Immature natural killer cell (primary cell): Measurements from ENCODE around the gene SLC38A10. TPM values are rescaled to one million over a fixed set of nuclear protein-coding genes. Genes with fewer than 3 reads are reported as not detected.

Source experiments
- DNase-seq, 3 donors: peaks; one replicate each; pipeline ENCODE4 v3.0.0; 2022; ENCODE audit warnings: mixed read lengths in 1 of 3
- H3K27ac Mint-ChIP-seq, 6 donors: one replicate each; pipeline ENCODE4 v1.8.0; 2020; ENCODE audit warnings: mixed read lengths in 6 of 6, mild to moderate bottlenecking in 5 of 6, inconsistent platforms in 4 of 6, moderate library complexity in 3 of 6
- H3K27me3 Mint-ChIP-seq, 3 donors: one replicate each; pipeline ENCODE4 v1.8.0; 2020 to 2021; ENCODE audit warnings: low read depth in 3 of 3, mild to moderate bottlenecking in 3 of 3, mixed read lengths in 3 of 3, moderate library complexity in 3 of 3, inconsistent platforms in 1 of 3
- H3K36me3 Mint-ChIP-seq, 3 donors: one replicate each; pipeline ENCODE4 v1.8.0; 2020; ENCODE audit warnings: mixed read lengths in 3 of 3, inconsistent platforms in 2 of 3, mild to moderate bottlenecking in 2 of 3
- H3K4me1 Mint-ChIP-seq, 2 donors: one replicate each; pipeline ENCODE4 v1.8.0; 2020; ENCODE audit warnings: inconsistent platforms in 2 of 2, mild to moderate bottlenecking in 2 of 2, mixed read lengths in 2 of 2, moderate library complexity in 1 of 2
- H3K4me3 Mint-ChIP-seq, 5 donors: one replicate each; pipeline ENCODE4 v1.8.0; 2020; ENCODE audit warnings: mild to moderate bottlenecking in 5 of 5, mixed read lengths in 5 of 5, inconsistent platforms in 3 of 5, moderate library complexity in 3 of 5
- H3K9me3 Mint-ChIP-seq, 6 donors: one replicate each; pipeline ENCODE4 v1.8.0; 2020; ENCODE audit warnings: mild to moderate bottlenecking in 6 of 6, mixed read lengths in 6 of 6, inconsistent platforms in 4 of 6, moderate library complexity in 3 of 6
- polyA plus RNA-seq, 3 donors: library from polyadenylated mRNA; unstranded; fragments of 300-500 nt; fragmentation: Illumina TruSeq; gene quantifications; one replicate each; pipeline ENCODE4 v1.2.3, GENCODE V29; 2021

SLC38A10 gene
- polyA plus RNA-seq, 3 donors from 2014 or later, result 46.8 to 98.7 (median 46.8) TPM

GRCh38 chr17:81200695-81201580 lies 94.2 kb downstream of the SLC38A10 start:
- no peaks in the 10 kb centered on the region for H3K36me3 Mint-ChIP-seq
- H3K4me3 Mint-ChIP-seq, result no peak overlapping the region
- H3K4me1 Mint-ChIP-seq, result no peaks in the 10 kb centered on the region
- H3K27ac Mint-ChIP-seq, result no peak overlapping the region
- no peaks in the 10 kb centered on the region for H3K9me3 Mint-ChIP-seq
- peaks cover 0 to 3% (median 0%) of the 10 kb centered on the region in 3 donors for H3K27me3 Mint-ChIP-seq
- DNase-seq, result no peak

DNA sequence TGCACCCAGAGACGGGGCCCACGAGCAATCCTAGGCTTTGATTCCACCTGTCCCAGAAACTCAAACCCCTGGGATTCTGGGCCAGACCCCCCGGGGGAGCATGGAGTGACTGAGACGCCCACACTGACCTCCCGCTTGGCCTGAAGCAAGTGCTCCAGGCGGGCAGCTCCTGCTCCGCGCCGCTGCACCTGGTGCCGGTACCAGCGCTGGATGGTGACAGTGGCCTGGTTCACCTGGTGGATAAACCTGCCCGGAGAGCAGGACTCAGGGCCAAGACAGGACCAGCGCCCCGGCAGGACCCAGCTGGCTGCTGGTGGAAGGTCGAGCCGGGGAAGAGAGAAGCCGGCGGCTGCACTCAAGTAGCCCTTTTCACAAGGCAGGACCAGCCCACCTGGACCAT lies 94.9 kb downstream of the SLC38A10 start:
- H3K9me3 Mint-ChIP-seq, result no peaks in the 10 kb centered on the region
- no peaks in the 10 kb centered on the region for H3K36me3 Mint-ChIP-seq
- H3K27ac Mint-ChIP-seq, result no peak overlapping the region
- no peak for DNase-seq
- no peak overlapping the region for H3K4me3 Mint-ChIP-seq
- H3K27me3 Mint-ChIP-seq, result peaks cover 0 to 3% (median 0%) of the 10 kb centered on the region in 3 donors
- no peaks in the 10 kb centered on the region for H3K4me1 Mint-ChIP-seq

- DNase-seq, result no peak
- Mint-ChIP-seq H3K27ac (no peak overlapping the region), H3K27me3 (peaks cover 0 to 3% (median 0%) of the 10 kb centered on the region in 3 donors), H3K4me1 (no peaks in the 10 kb centered on the region), H3K9me3 (no peaks in the 10 kb centered on the region), H3K4me3 (no peak overlapping the region), H3K36me3 (no peaks in the 10 kb centered on the region)
These were observed 95.7 kb downstream of the SLC38A10 start for GRCh38 chr17:81199482-81199830.

DNA sequence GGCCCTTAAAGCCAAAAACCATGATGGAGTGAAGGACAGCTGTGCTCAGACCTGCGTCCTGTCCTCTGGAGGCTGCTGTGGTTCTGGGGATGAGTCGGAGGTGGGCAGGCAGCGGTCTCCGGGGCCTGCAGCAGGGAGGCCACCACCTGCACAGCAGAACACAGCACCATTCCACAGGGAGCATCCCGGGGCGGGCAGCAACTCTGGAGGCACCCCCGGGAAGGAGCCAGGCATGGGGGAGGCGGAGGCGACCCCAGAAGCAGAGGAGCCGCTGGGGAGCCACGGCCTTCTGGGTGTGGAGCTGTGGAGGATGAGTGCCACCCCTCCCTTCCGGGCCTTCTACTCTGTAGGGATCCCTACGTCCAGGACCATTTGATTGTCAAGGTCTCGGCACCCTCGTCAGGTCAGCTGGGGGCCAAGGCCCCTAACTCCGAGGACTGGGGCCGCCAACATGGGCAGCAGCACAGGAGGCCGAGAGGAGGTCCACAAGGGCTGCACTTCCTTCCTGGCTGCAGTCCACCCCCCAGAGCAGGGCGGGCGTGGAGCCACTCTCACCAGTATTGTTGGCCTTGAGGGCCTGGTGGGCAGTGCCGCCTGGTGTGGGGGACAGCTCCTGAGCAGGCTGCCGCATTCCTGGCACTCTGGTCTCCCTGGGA lies 96.2 kb downstream of the SLC38A10 start:
- Mint-ChIP-seq H3K4me1 (no peaks in the 10 kb centered on the region), H3K9me3 (no peaks in the 10 kb centered on the region), H3K27me3 (peaks cover 0 to 3% (median 0%) of the 10 kb centered on the region in 3 donors), H3K36me3 (no peaks in the 10 kb centered on the region), H3K4me3 (no peak overlapping the region), H3K27ac (no peak overlapping the region)
- no peak for DNase-seq

GRCh38 chr17:81197831-81198490 lies 97.1 kb downstream of the SLC38A10 start:
- Mint-ChIP-seq H3K27me3 (no peaks in the 10 kb centered on the region), H3K4me3 (no peak overlapping the region), H3K9me3 (no peaks in the 10 kb centered on the region)

GRCh38 chr17:81197409-81197795 lies 97.7 kb downstream of the SLC38A10 start:
- H3K4me1 Mint-ChIP-seq, result no peaks in the 10 kb centered on the region
- no peaks in the 10 kb centered on the region for H3K36me3 Mint-ChIP-seq
- no peak for DNase-seq
- H3K9me3 Mint-ChIP-seq, result no peaks in the 10 kb centered on the region
- H3K4me3 Mint-ChIP-seq, result no peak overlapping the region
- H3K27me3 Mint-ChIP-seq, result no peaks in the 10 kb centered on the region
- no peak overlapping the region for H3K27ac Mint-ChIP-seq

More at GRCh38 chr17:81197831-81198490, 97.1 kb downstream of the SLC38A10 start:
- no peaks in the 10 kb centered on the region for H3K4me1 Mint-ChIP-seq
- DNase-seq, result no peak
- H3K36me3 Mint-ChIP-seq, result no peaks in the 10 kb centered on the region
- no peak overlapping the region for H3K27ac Mint-ChIP-seq

DNA sequence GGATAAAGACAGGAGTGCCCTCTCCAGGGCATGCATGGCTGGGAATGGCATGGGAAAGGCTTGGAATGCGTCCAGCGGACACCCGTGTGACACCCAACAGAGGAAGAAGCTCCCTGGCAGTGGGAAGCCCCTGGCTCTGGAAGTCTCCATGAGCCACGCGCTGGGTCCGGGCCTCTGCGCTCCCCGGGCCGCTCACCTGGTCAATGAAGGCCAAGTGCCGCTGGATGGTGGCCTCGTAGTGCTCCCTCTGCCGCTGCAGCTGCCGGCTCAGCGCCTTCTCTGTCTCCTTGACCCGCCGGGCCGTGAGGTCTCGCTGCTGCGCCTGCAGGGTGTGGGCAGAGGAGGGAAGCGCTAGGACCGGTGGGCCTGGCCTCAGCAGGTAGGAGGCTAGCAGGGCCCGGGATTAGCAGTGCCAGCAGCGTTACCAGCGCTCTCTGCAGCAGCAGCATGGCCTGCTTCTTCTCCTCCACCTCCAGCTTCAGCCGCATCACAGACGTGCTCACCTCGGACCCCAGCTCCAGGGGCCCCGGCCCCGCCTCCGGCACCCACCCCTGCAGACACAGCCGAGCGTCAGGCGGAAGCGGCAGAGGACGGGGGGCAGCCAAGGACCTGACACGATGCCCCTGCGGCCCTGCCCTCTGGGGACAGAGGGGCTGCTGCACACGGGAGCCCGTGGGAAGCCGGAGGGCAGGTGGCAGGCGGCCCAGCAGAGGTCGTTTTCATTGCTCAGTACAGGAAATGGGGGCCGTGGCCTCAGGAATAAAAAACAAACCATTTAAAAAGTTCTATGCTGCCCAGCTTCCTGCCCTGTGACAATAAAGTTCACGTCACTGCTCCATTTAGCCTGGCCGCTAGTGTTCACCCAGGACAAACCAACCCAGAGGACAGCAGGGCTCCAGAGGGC lies 98.3 kb downstream of the SLC38A10 start:
- no peak overlapping the region for H3K27ac Mint-ChIP-seq

DNA sequence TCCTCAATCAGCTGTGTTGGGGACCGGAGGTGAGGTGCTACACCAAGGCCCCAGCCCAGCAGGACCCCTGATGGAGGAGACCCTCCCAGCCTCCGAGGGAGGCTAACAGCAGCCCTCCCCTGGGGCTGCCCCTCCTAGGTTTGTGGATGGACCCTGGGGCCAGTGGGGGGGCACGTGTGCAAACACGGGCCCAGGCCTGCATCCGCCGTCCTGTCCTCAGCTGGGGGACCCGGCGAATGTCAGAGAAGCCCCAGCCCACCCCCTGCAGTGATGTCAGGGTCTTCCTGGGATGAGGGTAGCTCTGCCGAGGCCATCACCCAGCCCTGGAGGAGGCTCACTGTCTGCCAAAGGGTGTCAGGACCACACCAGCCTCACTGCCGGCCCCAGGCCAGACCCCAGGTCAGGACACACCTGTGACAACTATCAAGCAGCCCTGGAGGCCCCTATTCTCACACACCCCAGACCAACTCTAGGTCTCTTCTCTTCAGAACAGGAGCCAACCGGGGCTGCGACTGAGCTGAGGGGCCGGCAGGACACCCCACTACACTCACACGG lies 99.1 kb downstream of the SLC38A10 start:
- no peak overlapping the region for H3K4me3 Mint-ChIP-seq
- no peaks in the 10 kb centered on the region for H3K4me1 Mint-ChIP-seq
- no peaks in the 10 kb centered on the region for H3K36me3 Mint-ChIP-seq
- H3K9me3 Mint-ChIP-seq, result no peaks in the 10 kb centered on the region
- DNase-seq, result no peak
- H3K27ac Mint-ChIP-seq, result no peak overlapping the region
- H3K27me3 Mint-ChIP-seq, result no peaks in the 10 kb centered on the region

More for the DNA sequence above, 98.3 kb downstream of the SLC38A10 start:
- H3K27me3 Mint-ChIP-seq, result no peaks in the 10 kb centered on the region
- H3K4me3 Mint-ChIP-seq, result no peak overlapping the region
- H3K9me3 Mint-ChIP-seq, result no peaks in the 10 kb centered on the region
- H3K4me1 Mint-ChIP-seq, result no peaks in the 10 kb centered on the region
- no peak for DNase-seq
- H3K36me3 Mint-ChIP-seq, result no peaks in the 10 kb centered on the region

Other genes with a start within 250 kb of the SLC38A10 start
- not detected for gene PVALEF, start 129.8 kb downstream of the SLC38A10 start, polyA plus RNA-seq
- 1 to 10 TPM in 1 of 3 donors, under 1 TPM in 2; 0.52 to 2.9 (median 0.97) TPM for gene AATK, start 129.1 kb downstream of the SLC38A10 start, polyA plus RNA-seq
- gene CEP131, start 72.3 kb downstream of the SLC38A10 start, polyA plus RNA-seq, result 1 to 10 TPM in 2 of 3 donors, under 1 TPM in 1; 0.43 to 7.4 (median 1.5) TPM
- 1 to 10 TPM; 1.6 to 7.3 (median 5.0) TPM for gene TEPSIN, start 56.3 kb downstream of the SLC38A10 start, polyA plus RNA-seq
- 100 to 1,000 TPM in 1 of 3 donors, 10 to 100 TPM in 2; 61.2 to 121 (median 67.8) TPM for gene NDUFAF8, start 56.0 kb downstream of the SLC38A10 start, polyA plus RNA-seq
- gene BAHCC1, start 100.2 kb upstream of the SLC38A10 start, polyA plus RNA-seq, result under 1 TPM in 1 of 3 donors, not detected in 2; 0.02 TPM
- gene ACTG1, start 217.5 kb upstream of the SLC38A10 start, polyA plus RNA-seq, result 1,000 to 10,000 TPM; 1,637 to 3,074 (median 2,788) TPM
- under 1 TPM in 1 of 3 donors, not detected in 2; 0.23 TPM for gene FSCN2, start 233.1 kb upstream of the SLC38A10 start, polyA plus RNA-seq